NCI-H2107 (cell line): ENCODE measurements around the gene ROBO3.

Source experiments
- DNase-seq: peaks from one replicate; lab custom pipeline; 2025; lab: John Stamatoyannopoulos, UW

ROBO3 gene

GRCh38 chr11:124876818-124877630, 11.8 kb downstream of the ROBO3 start:
- no peak for DNase-seq

- no peak for DNase-seq
These were observed 12.3 kb downstream of the ROBO3 start for GRCh38 chr11:124877631-124877909.

GRCh38 chr11:124877910-124878758, 12.9 kb downstream of the ROBO3 start:
- no peak for DNase-seq

GRCh38 chr11:124878759-124879492, 13.7 kb downstream of the ROBO3 start:
- no peak for DNase-seq

DNA sequence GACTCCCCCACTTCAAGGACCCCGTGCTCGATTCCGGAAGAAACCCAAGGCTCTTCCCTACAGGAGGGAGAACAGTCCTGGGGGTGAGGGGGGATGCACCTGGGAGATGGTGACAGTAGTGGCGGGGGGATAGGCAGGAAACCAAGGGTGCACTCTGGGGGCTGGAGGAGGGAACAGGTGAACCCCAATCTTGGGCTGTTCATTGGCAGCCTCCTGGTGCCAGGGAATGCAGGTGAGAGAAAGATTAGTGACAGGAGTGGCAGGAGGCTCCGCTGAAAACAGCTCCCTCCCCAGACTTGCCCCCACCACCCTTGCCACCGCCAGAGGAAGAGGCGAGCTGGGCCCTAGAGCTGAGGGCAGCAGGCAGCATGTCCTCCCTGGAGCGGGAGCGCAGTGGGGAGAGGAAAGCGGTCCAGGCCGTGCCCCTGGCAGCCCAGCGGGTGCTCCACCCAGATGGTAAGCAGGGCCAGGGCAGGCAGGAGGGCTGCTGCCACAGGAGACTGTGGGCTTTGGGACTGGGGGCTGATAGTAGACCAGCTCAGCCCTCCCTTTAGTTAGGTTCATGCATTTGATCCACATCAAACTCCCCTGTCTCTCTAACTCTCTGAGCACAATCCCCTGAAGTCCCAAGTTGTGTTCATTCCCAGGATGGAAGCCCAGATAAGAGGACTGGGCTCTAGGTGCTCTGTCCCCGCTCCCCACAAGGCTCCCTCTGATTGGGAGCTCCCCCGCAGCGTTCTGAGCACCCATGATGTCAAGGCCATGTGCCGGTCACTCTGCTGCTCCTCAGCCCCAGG, 14.5 kb downstream of the ROBO3 start:
- no peak for DNase-seq

- no peak for DNase-seq
These were observed 15.0 kb downstream of the ROBO3 start for GRCh38 chr11:124880290-124880611.

DNA sequence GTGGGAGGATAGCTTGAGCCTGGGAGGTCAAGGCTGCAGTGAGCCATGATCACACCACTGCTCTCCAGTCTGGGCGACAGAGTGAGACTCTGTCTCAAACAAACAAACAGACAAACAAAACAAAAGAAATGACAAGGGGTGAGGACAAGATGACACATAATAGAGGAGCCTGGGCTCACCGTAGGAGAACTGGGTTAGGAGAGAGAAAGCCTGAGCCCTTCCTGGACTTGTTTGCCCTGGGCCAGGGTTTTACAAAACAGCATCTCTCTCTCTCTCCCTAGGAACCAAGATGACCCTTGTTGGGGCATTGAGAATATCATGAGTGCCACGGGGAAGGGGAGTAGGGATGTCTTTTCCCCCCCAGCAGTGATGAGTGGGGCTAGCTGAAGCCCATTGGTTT, 15.7 kb downstream of the ROBO3 start:
- DNase-seq: no peak

- DNase-seq: no peak
These were observed 17.3 kb downstream of the ROBO3 start for GRCh38 chr11:124882339-124883071.

DNA sequence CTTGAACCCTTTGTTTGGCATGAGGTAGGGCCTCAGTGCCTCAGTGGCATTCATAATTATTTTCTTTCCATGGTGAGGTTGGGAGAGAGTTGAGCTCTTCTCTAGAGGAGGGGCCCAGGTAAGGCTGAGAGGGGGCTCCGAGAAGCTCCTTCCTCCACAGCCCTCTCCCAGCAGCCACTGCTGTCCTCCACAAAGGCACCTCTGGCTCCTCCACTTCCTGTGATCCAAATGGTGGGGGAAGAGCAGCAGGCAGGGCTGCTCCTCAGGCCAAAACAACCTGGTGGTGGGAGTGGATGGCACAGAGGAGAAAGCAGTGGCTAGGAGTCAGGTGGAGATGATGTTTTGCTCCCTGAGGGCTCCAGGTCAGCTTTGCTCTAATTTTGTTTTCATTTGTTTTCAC, 19.1 kb downstream of the ROBO3 start:
- no peak for DNase-seq

DNA sequence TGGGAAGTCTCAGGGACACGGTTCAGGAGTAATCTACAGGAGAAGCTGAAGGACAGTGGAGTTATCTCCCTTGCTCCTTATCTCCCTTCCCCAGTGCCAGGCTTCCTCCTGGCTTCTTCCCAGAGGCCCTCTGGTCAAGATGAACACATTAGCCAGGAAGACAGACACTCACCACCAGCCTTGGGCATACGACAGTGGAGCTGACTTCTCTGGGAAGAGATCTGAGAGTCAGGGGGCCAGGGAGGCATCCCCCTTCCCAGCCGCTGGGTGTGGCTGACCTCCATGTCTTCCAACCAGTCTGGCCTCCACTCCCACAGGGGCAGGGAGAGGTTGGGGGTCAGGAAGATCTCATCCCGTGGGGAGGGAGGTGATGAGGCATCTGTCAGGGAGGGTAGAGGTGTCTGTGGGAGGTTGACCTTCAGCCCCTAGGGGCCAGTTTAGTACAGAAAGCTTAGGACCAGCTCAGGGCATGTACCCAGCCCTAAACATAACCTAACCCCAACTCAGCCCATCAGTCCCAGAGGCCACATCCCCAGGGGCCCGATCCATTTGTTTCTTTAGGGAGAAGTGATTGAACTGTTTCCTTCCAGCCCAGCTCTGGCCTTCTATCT, 19.7 kb downstream of the ROBO3 start:
- DNase-seq: no peak

- no peak for DNase-seq
These were observed 21.2 kb downstream of the ROBO3 start for GRCh38 chr11:124886476-124886875.

- DNase-seq: no peak
These were observed 21.9 kb downstream of the ROBO3 start for GRCh38 chr11:124886978-124887666.

DNA sequence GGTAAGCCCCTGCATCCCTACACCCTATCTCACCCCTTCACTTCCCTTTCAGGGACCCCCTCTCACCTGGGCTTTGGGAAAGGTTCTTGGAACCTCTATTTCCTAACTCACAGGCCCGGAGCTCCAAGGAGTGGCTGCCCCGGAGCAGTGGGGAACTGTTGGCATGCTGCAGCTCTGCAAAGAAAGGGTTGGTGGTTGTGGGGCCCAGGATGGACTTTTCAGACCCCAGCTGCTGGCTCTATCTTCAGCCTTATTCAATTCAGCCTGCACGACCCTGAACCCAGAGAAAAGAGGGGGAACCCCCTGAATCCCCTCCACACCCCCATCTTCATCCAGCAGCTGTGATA, 22.4 kb downstream of the ROBO3 start:
- DNase-seq: no peak

DNA sequence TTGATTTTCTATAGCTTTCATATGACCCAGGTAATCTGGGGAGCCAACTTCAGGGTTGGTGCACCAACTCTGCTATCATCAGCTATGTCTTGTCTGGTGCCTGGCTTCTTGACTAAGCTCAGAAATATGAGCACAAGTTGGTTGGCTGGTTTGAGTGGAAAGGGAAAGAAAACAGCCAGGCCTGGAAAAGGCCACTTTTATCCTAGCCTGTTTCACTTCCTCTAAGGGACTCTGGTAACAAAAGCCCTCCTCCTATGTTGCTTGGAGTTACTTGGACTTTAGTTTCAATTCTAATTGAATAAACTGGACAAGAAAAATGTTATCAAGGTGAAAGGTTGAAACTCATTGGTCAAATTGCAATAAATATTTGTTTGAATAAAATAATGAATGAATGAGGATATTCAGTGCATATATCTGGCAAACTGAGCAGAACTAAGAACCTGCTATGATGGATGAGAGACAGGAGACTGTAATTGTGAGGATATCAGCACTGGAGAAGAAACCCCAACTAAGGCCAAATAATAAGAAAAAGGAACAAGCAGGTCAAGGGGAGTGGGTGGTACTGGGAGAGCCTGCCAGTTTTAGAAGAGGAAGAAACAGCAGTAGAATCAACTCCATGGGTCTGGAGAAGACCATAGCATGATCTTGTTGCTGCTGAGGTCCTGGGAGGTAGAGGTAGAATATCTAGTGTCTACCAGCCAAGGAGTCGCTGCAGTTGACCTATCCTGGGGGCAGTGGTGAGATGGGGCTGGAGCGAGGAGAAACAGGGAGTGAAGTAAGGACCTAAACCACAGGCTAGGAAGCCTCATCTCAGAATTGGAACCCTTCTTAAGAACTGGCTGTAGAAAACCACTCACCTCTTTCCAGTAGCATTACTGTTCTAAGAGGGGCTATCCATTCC, 24.2 kb downstream of the ROBO3 start:
- DNase-seq: no peak

DNA sequence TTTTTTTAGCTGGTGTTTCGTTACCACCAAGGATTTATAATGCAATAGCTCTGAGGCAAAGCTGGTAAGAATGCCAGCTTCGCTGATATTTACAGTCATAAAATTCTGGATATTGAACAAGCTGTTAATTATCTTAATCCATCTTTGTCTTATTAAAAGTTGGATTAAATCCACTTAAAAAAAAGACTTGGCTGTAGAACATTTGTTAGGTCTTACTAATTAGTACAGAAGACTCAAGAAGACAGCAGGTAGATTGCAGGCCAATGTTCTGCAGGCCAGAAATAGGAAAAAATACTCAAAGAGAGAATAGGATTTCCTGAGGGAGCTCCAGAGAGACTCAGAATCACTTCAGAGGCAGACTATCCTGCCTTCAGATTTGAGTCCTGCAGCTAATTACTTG, 24.9 kb downstream of the ROBO3 start:
- DNase-seq: no peak

DNA sequence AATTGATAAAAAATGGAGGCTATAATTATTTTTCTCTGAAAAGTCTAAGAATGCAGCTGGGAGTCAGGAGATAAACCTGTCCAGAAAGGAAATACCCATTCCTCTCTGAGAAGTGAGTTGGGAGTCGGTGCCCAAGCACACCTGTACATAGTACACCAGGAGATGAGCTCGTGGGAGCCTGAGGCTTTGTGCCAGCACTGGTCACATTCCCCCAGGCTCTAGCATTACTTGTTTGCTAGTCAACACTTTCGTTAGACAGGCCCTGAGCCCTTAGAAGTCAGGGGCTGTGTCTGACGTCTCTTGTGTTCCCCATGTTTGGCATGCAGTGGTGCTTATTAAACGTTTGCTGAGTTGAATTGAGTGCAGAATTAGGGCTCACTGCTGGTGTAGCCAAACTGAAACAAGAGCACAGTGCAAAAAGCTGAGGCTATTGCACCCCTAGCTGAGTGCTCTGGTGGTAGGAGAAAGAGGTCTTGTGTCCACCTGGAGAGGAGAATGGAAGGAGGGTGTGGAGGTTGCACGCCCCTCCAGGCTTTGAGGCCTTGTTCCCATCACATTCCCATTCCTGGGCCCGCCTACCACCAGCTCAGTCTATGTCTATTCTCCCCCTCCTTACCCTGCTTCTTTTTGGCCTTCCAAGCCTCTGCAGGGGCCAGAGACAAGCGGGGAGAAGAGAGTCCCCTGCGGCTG, 25.6 kb downstream of the ROBO3 start:
- DNase-seq: no peak

GRCh38 chr11:124891373-124891861, 26.2 kb downstream of the ROBO3 start:
- no peak for DNase-seq

- DNase-seq: no peak
These were observed 26.9 kb downstream of the ROBO3 start for GRCh38 chr11:124892146-124892545.
